ENCODE data around the gene DAZAP2. TPM values are rescaled to one million over a fixed set of nuclear protein-coding genes. Genes with fewer than 3 reads are reported as not detected.
"Not testable (repeated sequence)": the region's sequence is repeated elsewhere in the genome, so short reads cannot be mapped to it uniquely, and the experiment has no call there.

DAZAP2 gene
- total RNA-seq, 2 donors from 2014 or later: 78.3 to 141 TPM

DNA sequence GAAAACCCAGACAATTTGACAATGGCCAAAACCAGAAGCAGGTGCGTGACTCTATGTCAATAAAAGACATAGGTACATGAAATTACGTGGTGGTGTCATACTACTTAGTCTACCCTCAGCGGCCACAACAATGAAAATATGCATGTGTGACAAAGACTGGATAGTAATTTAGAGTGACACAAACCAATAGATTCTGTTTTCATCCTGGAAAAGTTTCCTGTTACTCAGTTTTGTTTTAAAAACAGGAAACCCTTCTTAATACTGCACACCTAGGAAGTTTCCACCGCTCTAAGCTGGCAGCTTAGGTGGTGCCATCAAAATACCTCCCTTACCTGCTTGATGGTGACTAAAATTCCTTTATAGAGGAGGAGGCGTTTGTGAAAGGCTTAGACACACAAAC lies 35.9 kb upstream of the DAZAP2 start:
- H3K27me3 Mint-ChIP-seq: no peaks in the 10 kb centered on the region
- no peak overlapping the region for H3K4me3 Mint-ChIP-seq
- ATAC-seq (no peak), DNase-seq (ENCODE audit: low spot score) (no peak)
- H3K9me3 Mint-ChIP-seq: no peaks in the 10 kb centered on the region
- H3K36me3 Mint-ChIP-seq: no peaks in the 10 kb centered on the region
- no peak overlapping the region for H3K27ac Mint-ChIP-seq
- no peaks in the 10 kb centered on the region for H3K4me1 Mint-ChIP-seq (ENCODE audit: low read depth in 2 of 2)

DNA sequence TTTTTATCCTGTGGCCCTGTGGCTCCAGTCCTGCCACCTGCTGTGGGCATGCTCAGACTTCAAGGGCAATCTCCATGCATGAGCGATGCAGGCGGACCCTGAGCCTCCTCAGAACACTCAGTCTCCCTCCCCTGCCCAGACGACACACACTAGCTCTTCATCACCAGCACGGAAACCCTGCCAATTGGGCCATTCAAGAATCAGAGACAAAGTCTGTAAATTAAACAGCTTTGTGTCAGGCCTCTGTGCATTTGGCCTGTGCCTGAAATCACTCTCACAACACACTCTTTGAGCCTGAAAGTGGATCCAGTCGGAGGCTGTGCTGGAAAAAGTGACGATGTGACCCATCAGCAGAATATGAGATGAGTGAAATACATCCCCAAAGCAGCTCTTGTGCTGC lies 33.3 kb upstream of the DAZAP2 start:
- Mint-ChIP-seq H3K27ac (no peak overlapping the region), H3K27me3 (no peaks in the 10 kb centered on the region), H3K9me3 (no peaks in the 10 kb centered on the region), H3K4me1 (ENCODE audit: low read depth in 2 of 2) (no peaks in the 10 kb centered on the region), H3K36me3 (no peaks in the 10 kb centered on the region), H3K4me3 (no peak overlapping the region)
- DNase-seq (ENCODE audit: low spot score) (no peak), ATAC-seq (no peak)

DNA sequence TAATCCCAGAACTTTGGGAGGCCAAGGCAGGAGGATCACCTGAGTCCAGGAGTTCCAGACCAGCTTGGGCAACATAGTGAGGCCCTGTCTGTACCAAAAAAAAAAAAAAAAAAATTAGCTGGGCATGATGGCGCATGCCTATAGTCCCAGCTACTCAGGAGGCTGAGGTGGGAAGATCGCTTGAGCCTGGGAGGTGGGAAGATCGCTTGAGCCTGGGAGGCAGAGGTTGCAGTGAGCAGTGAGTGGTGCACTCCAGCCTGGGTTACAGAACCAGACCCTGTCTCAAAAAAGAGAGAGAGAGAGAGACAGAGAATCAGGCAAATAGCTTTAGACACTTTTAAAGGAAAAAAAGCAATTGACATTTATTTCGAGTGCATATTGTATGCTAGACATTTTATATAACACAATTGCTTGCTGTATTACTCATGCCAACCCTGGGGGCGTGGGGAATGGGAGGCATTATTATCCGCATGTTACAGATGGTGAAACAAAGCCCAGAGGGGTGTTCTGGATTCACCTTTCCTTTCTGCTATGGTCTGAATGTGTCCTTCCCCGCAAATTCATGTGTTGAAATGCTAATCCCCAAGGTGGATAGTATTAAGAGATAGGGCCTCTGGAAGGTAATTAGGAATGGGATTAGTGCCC lies 30.5 kb upstream of the DAZAP2 start:
- Mint-ChIP-seq H3K27me3 (no peaks in the 10 kb centered on the region), H3K4me1 (ENCODE audit: low read depth in 2 of 2) (no peaks in the 10 kb centered on the region), H3K9me3 (no peaks in the 10 kb centered on the region), H3K36me3 (no peaks in the 10 kb centered on the region), H3K4me3 (no peak overlapping the region), H3K27ac (no peak overlapping the region)
- DNase-seq (ENCODE audit: low spot score): no peak
- ATAC-seq: no peak

DNA sequence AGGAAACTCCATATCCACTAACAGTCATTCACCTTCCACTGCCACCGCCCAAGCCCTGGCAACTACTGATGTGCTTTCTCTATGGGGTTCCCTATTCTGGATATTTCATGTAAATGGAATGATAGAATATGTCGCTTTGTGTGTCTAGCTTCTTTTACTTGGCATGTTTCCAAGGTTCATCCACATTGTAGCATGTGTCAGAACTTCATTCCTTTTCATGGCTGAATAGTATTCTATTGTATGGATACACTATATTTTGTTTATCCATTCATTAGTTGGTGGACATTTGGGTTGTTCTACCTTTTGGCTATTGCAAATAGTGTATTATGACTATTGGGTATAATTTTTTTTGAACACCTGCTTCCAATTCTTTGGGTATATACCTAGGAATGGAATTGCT lies 29.4 kb upstream of the DAZAP2 start:
- Mint-ChIP-seq H3K4me1 (ENCODE audit: low read depth in 2 of 2) (peaks cover under 1 to 2% of the 10 kb centered on the region in 2 donors), H3K27ac (no peak overlapping the region), H3K36me3 (no peaks in the 10 kb centered on the region), H3K27me3 (no peaks in the 10 kb centered on the region), H3K4me3 (no peak overlapping the region), H3K9me3 (no peaks in the 10 kb centered on the region)
- DNase-seq (ENCODE audit: low spot score): no peak
- ATAC-seq: no peak

DNA sequence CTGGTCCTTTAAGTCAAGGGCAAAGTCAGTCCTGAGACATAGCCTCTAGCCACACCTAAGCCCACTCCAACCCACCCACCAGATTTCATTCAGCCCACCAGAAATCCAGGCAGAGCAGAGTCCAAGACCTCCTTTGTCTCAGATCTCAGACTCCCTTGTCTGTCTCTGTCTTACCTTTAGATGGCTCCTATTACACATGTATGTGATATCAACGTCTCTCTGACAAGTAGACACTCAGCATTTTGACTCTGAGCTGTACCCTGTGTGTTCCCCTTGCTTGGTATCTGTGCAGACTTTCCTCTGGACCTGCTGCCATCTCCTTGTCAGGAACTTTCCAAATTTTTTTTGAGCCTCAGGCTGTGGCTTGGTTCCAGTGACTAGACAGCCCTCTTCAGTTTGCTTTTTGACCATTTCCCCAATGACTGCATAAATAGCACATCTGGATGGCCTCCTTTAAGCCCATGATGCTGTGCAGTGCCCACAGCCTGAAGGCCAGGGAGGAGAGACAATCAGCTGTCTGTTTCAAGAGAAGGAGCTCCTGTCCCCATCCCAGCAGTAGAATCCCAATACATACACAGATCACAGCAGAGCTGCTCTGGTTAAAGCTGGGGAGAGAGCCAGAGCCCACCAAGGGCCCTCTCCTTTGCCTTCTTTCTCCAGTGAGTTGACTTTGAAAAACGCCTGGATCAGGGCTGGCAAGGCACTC lies 27.8 kb upstream of the DAZAP2 start:
- no peak for ATAC-seq
- Mint-ChIP-seq H3K27ac (no peak overlapping the region), H3K4me1 (ENCODE audit: low read depth in 2 of 2) (peaks cover 2 to 3% of the 10 kb centered on the region in 2 donors), H3K36me3 (no peaks in the 10 kb centered on the region), H3K9me3 (no peaks in the 10 kb centered on the region), H3K27me3 (no peaks in the 10 kb centered on the region), H3K4me3 (no peak overlapping the region)
- DNase-seq (ENCODE audit: low spot score): no peak

DNA sequence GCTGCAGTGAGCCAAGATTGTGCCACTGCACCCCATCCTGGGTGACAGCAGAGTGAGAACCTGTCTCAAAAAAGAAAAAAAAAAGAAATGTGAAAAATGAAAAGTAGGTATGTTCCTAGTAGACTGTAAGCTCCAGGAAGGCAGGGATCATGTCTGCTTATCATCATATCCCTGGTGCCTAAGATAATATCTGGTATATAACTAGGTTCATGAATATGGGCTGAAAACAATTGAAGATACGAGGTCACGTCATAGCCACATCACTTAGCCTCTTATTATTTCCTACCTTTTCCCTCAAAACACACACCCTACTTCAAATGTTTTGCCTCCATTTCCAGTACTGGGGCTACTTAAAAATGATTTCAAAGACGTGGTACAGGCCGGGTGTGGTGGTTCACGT lies 23.7 kb upstream of the DAZAP2 start:
- H3K27me3 Mint-ChIP-seq: peaks cover 0 to 3% of the 10 kb centered on the region in 2 donors
- ATAC-seq (no peak), DNase-seq (ENCODE audit: low spot score) (no peak)
- H3K27ac Mint-ChIP-seq: no peak overlapping the region
- no peak overlapping the region for H3K4me3 Mint-ChIP-seq
- H3K36me3 Mint-ChIP-seq: no peaks in the 10 kb centered on the region
- H3K4me1 Mint-ChIP-seq (ENCODE audit: low read depth in 2 of 2): peaks cover 10 to 13% of the 10 kb centered on the region in 2 donors
- no peaks in the 10 kb centered on the region for H3K9me3 Mint-ChIP-seq

DNA sequence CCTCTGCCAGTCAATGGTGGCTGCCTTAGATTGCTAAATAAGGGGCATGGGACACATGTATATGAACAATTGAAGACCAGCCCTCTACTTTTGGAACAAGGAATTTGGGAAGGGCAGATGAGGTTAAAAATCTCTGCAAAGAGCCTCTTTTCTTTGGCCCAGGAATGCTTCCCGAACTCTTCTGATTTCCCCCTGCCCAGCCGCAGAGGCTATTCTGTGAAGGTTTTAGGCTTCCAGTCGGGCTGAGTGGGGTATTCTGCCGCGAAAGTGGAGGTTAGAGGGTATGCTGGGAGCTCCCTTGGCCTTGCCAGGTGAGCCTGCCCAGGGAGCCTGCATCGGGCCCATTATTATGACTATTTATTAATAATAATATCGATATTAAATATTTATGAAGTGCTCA lies 22.0 kb upstream of the DAZAP2 start:
- Mint-ChIP-seq H3K4me3 (peak overlapping the region; percentile 19), H3K36me3 (no peaks in the 10 kb centered on the region), H3K4me1 (ENCODE audit: low read depth in 2 of 2) (peaks cover 10 to 13% of the 10 kb centered on the region in 2 donors), H3K27ac (peak overlapping the region in 1 of 2 donors; percentile 62), H3K27me3 (peaks cover 0 to 3% of the 10 kb centered on the region in 2 donors), H3K9me3 (no peaks in the 10 kb centered on the region)
- no peak for ATAC-seq
- DNase-seq (ENCODE audit: low spot score): no peak

DNA sequence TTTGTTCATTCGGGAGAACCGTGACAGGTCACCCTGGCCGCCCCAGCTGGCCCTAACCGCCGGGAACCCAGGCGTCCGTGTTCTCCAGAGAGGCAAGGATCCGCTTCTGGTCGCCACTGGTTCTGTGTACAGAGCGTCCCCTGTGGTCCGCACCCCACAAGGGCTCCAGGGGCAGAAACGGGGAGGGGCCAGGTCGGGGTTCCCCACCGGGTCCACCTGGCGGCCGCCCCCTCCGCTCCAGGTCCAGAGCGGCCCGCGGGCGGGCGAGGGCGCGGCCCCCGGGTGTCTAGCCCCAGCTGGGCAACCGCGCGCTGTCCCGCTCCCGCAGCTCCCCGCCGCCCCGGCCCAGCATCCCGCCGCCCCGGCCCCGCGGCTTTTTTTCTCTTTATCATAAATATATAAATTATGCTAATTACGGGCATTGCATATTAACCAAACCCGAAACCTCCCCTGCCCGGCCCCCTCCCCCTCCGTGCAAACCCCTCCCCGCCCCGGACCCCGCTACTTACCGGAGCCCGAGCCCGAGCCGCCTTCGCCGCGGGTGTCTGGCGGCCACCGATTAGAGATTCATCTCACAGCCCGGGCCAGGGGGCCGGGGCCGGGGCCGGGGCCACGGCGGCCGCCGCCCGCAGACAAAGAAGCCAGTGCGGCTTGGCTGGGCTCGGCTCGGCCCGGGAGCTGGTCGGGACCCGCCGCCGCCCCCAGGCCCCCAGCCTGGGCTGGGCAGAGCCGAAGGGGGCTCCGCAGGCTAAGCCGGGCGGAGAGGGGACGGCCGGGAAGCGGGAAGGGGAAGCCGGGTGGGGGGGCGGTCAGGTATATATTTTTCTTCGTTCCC lies 21.3 kb upstream of the DAZAP2 start:
- ATAC-seq: peak; percentile 70 to 74
- Mint-ChIP-seq H3K4me1 (ENCODE audit: low read depth in 2 of 2) (peaks cover 10 to 13% of the 10 kb centered on the region in 2 donors), H3K4me3 (peak overlapping the region; percentile 88), H3K27me3 (peaks cover 0 to 3% of the 10 kb centered on the region in 2 donors), H3K9me3 (no peaks in the 10 kb centered on the region), H3K36me3 (no peaks in the 10 kb centered on the region), H3K27ac (peak overlapping the region; percentile 84 to 94)
- peak; percentile 64 for DNase-seq (ENCODE audit: low spot score)

DNA sequence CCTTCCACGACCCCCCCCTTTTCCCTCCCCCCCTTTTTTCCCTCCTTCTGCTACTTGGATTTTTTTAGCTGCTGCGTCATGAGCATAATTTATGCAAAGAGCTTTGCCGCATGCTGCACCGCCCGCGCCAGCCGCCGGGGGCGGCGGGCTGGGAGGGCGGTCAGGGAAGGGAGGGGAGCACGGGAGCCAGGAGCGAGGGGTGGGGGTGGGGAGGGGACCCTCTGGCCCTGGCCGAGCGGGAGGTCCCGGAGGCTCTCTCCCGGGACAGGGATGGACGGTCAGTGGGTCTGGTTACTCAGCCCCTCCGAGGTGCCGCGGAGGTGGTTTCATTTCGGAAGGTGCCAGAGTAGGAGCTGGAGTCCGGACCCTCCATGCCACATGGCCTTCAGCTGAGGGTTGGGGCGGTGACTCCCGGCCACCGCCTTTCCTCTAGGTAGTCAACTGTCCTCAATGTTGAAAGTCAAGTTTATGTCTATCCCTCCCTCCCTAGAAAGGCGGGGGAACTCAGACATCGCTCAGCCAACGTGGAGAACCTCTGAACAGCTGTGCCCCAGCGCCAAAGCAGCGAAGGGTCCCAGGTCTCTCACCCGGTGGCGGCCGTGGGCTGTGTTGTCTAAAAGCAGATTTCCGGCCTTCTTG lies 20.5 kb upstream of the DAZAP2 start, which contains the start of gene POU6F1:
POU6F1 (minus strand) TSS at position 95 of the 639 bp plus-strand sequence. CDS start 11,226 bp downstream, outside the sequence.
- ATAC-seq (peak; percentile 84 to 87), DNase-seq (ENCODE audit: low spot score) (peak; percentile 71)
- Mint-ChIP-seq H3K36me3 (no peaks in the 10 kb centered on the region), H3K27ac (peak within 1 kb of the TSS; percentile 84 to 94), H3K27me3 (peaks cover 0 to 3% of the 10 kb centered on the region in 2 donors), H3K4me3 (peak within 1 kb of the TSS; percentile 88), H3K9me3 (no peaks in the 10 kb centered on the region), H3K4me1 (ENCODE audit: low read depth in 2 of 2) (peaks cover 10 to 13% of the 10 kb centered on the region in 2 donors)

DNA sequence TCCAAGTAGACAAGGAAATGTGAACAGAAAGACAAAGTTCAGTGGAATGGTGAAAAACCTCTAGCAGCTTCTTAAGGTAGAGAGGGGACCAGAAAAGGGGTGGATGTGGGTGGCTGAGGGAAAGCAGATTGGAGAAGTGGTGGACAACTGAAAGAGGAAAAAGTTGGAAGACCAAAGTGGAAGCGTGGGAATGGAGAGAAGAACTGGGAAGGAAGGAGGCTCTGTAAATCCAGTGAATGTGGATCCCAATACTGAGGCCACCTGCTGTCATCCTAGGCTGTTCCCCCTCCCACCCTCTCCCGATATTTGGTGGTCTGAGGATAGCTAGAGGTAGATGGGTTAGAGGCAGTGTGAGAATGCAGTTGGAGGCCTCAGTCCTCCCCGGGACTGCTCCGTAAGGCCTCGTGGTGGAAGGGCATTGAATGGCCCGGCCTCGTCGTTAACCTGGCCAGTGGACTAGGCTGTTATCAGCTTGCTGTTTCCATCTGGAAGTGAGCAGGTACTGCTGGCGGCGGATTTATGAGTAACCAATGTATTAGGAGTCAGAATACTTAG lies 19.9 kb upstream of the DAZAP2 start:
- H3K36me3 Mint-ChIP-seq: no peaks in the 10 kb centered on the region
- DNase-seq (ENCODE audit: low spot score) (no peak), ATAC-seq (no peak)
- H3K4me1 Mint-ChIP-seq (ENCODE audit: low read depth in 2 of 2): peaks cover 10 to 13% of the 10 kb centered on the region in 2 donors
- H3K4me3 Mint-ChIP-seq: peak overlapping the region; percentile 88
- peaks cover 0 to 3% of the 10 kb centered on the region in 2 donors for H3K27me3 Mint-ChIP-seq
- peak overlapping the region; percentile 84 to 94 for H3K27ac Mint-ChIP-seq
- no peaks in the 10 kb centered on the region for H3K9me3 Mint-ChIP-seq

DNA sequence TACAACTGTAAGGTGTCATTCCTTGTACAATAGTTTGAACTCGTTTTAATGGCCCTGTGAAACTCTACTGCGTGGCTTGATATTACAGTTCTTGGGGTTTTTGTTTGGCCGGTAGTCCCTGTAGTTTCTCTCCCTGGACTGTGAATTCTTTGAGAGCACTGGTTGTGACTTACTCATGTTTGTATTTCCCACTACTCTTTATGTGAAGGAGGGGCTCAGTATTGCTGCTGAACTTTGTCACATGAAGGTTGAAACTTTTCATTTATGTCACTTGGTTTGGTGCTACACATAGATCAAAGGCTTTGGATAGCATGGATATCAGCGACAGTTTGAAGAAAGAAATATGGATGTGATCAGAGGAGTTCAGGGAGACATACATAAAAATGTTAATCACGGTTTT lies 19.3 kb upstream of the DAZAP2 start:
- peaks cover 8 to 12% of the 10 kb centered on the region in 2 donors for H3K4me1 Mint-ChIP-seq (ENCODE audit: low read depth in 2 of 2)
- no peak overlapping the region for H3K4me3 Mint-ChIP-seq
- no peak overlapping the region for H3K27ac Mint-ChIP-seq
- no peak for ATAC-seq
- H3K27me3 Mint-ChIP-seq: peaks cover 0 to 3% of the 10 kb centered on the region in 2 donors
- DNase-seq (ENCODE audit: low spot score): no peak
- no peaks in the 10 kb centered on the region for H3K36me3 Mint-ChIP-seq
- H3K9me3 Mint-ChIP-seq: no peaks in the 10 kb centered on the region

DNA sequence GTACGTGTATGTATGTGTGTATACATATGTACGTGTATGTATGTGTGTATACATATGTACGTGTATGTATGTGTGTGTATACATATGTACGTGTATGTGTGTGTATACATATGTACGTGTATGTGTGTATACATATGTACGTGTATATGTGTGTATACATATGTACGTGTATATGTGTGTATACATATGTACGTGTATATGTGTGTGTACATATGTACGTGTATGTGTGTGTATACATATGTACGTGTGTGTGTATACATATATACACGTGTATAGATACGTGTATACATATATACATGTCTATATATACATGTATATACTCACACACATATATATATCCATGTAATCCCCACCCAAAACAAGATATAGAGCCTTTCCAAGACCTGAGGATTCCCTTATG lies 18.8 kb upstream of the DAZAP2 start:
- not testable (repeated sequence) for DNase-seq (ENCODE audit: low spot score); H3K9me3 Mint-ChIP-seq; ATAC-seq; H3K27me3 Mint-ChIP-seq; H3K27ac Mint-ChIP-seq; H3K36me3 Mint-ChIP-seq; H3K4me3 Mint-ChIP-seq
- H3K4me1 Mint-ChIP-seq (ENCODE audit: low read depth in 2 of 2): peaks cover 7 to 11% of the 10 kb centered on the region in 2 donors

DNA sequence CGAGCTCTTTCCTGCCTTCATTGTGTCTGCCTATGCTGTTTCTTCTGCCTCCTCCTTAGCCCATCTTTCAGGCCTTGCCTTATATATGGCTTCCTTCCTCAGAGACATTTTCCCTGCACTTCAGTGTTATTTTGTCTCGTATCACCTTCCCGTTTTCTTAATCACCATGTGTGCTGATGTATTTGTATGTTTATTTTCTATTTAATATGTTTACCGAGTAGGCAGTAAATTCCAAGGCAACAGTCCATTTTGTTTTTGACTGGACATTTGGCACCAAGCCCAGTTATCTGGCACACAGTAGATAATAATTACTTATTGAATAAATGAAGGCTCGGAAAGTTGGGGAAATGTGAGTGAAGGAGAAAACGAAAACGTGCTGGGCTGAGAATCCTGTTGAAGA lies 16.2 kb upstream of the DAZAP2 start:
- no peaks in the 10 kb centered on the region for H3K36me3 Mint-ChIP-seq
- H3K27ac Mint-ChIP-seq: no peak overlapping the region
- no peaks in the 10 kb centered on the region for H3K9me3 Mint-ChIP-seq
- no peak for DNase-seq (ENCODE audit: low spot score)
- H3K4me1 Mint-ChIP-seq (ENCODE audit: low read depth in 2 of 2): peaks cover 7 to 8% of the 10 kb centered on the region in 2 donors
- no peak overlapping the region for H3K4me3 Mint-ChIP-seq
- peaks cover 0 to 3% of the 10 kb centered on the region in 2 donors for H3K27me3 Mint-ChIP-seq
- no peak for ATAC-seq

Data from natural killer cell treated with Interleukin-12 subunit alpha and Interleukin-12 subunit beta and Interleukin-15 and Interleukin-18, amount 100 ng/mL, for 72 hours (primary cell).